CD8-positive, alpha-beta memory T cell (primary cell): ENCODE measurements around the gene SEMA4A. TPM values are rescaled to one million over a fixed set of nuclear protein-coding genes. Genes with fewer than 3 reads are reported as not detected.
"Not testable (repeated sequence)": the region's sequence is repeated elsewhere in the genome, so short reads cannot be mapped to it uniquely, and the experiment has no call there.

Source experiments
- CTCF ChIA-PET: fragments of 350-600 bp; sonication (Branson Sonifier 250); formaldehyde crosslinking; loops from one replicate; lab custom pipeline; 2021; ENCODE audit warnings: antibody characterized with exemption; lab: Charles Lee
- POLR2A ChIA-PET: fragments of 350-600 bp; sonication (Branson Sonifier 250); formaldehyde crosslinking; loops from one replicate; lab custom pipeline; 2021; ENCODE audit warnings: antibody characterized with exemption; lab: Charles Lee
- DNase-seq, 5 donors: peaks; one replicate each; pipeline versions ENCODE4 v3.0.0 to v3.0.0-alpha.2; 2020 to 2022; ENCODE audit warnings: mixed read lengths in 1 of 5
- H3K27ac ChIP-seq: one replicate; pipeline ENCODE4 v1.7.0; 2013; ENCODE audit warnings: low read depth, mild to moderate bottlenecking, low read length, moderate library complexity
- H3K27me3 ChIP-seq: 2 replicates; pipeline ENCODE4 v1.7.0; 2013; ENCODE audit warnings: low read length, mild to moderate bottlenecking; ENCODE audit not compliant: insufficient read depth, poor library complexity, severe bottlenecking
- H3K36me3 ChIP-seq: 2 replicates; pipeline ENCODE4 v1.7.0; 2013; ENCODE audit warnings: mild to moderate bottlenecking, low read length, moderate library complexity; ENCODE audit not compliant: insufficient read depth
- H3K4me1 ChIP-seq: 2 replicates; pipeline ENCODE4 v1.7.0; 2013; ENCODE audit warnings: mild to moderate bottlenecking, low read length, moderate library complexity; ENCODE audit not compliant: insufficient read depth
- H3K4me3 ChIP-seq: 2 replicates; pipeline ENCODE4 v1.7.0; 2013; ENCODE audit warnings: mild to moderate bottlenecking, low read length
- H3K9me3 ChIP-seq: 2 replicates; pipeline ENCODE4 v1.7.0; 2013; ENCODE audit warnings: mild to moderate bottlenecking, low read length
- H3K27ac Mint-ChIP-seq, 8 donors: one replicate each; pipeline ENCODE4 v1.8.0; 2020 to 2021; ENCODE audit warnings: mixed read lengths in 8 of 8, mild to moderate bottlenecking in 6 of 8, inconsistent platforms in 3 of 8, moderate library complexity in 3 of 8
- H3K27me3 Mint-ChIP-seq, 2 donors: one replicate each; pipeline ENCODE4 v1.8.0; 2020 to 2021; ENCODE audit warnings: mixed read lengths in 2 of 2, mild to moderate bottlenecking in 1 of 2, moderate library complexity in 1 of 2
- H3K36me3 Mint-ChIP-seq, 3 donors: one replicate each; pipeline ENCODE4 v1.8.0; 2020 to 2021; ENCODE audit warnings: mixed read lengths in 3 of 3, inconsistent platforms in 1 of 3, mild to moderate bottlenecking in 1 of 3
- H3K4me1 Mint-ChIP-seq, 3 donors: one replicate each; pipeline ENCODE4 v1.8.0; 2020 to 2021; ENCODE audit warnings: mixed read lengths in 3 of 3, inconsistent platforms in 1 of 3, mild to moderate bottlenecking in 1 of 3
- H3K4me3 Mint-ChIP-seq, 7 donors: one replicate each; pipeline ENCODE4 v1.8.0; 2020 to 2021; ENCODE audit warnings: mixed read lengths in 7 of 7, mild to moderate bottlenecking in 6 of 7, moderate library complexity in 4 of 7, inconsistent platforms in 2 of 7
- H3K9me3 Mint-ChIP-seq, 5 donors: one replicate each; pipeline ENCODE4 v1.8.0; 2020 to 2022; ENCODE audit warnings: mixed read lengths in 5 of 5, mild to moderate bottlenecking in 3 of 5, moderate library complexity in 2 of 5, inconsistent platforms in 1 of 5
- polyA plus RNA-seq: library from polyadenylated mRNA; unstranded; fragments of 300-500 nt; fragmentation: Illumina TruSeq; gene quantifications from one replicate; pipeline ENCODE4 v1.2.3, GENCODE V29; 2021
- total RNA-seq, 2 experiments: library from RNA; stranded (reverse); gene quantifications; one replicate each; pipeline ENCODE4 v1.2.3, GENCODE V29; 2021

Gene SEMA4A
- total and polyA plus RNA-seq, 3 experiments from 2014 or later = 10.7 to 23.0 (median 21.6) TPM

GRCh38 chr1:156167536-156167935 lies 14.2 kb downstream of the SEMA4A start:
- POLR2A ChIA-PET = no interaction called here
- peak overlapping the region in 1 of 8 donors; percentile 77 for H3K27ac Mint-ChIP-seq
- Histone ChIP-seq H3K4me1 (no peaks in the 10 kb centered on the region), H3K36me3 (no peaks in the 10 kb centered on the region), H3K4me3 (no peak overlapping the region), H3K27ac (no peak overlapping the region), H3K9me3 (no peaks in the 10 kb centered on the region), H3K27me3 (no peaks in the 10 kb centered on the region)
- no peak overlapping the region for H3K4me3 Mint-ChIP-seq
- H3K4me1 Mint-ChIP-seq = no peaks in the 10 kb centered on the region
- no peak for DNase-seq
- peaks cover 0 to 8% (median 3%) of the 10 kb centered on the region in 3 donors for H3K36me3 Mint-ChIP-seq
- H3K9me3 Mint-ChIP-seq = no peaks in the 10 kb centered on the region
- no peaks in the 10 kb centered on the region for H3K27me3 Mint-ChIP-seq
- CTCF ChIA-PET = interaction anchor here (1.2 kb wide), 2 partner anchors 11 to 218 kb away, joined by 3 read pairs; no protein-coding TSS in a partner anchor

- Mint-ChIP-seq H3K27me3 (peaks cover 7 to 12% of the 10 kb centered on the region in 2 donors), H3K27ac (peak overlapping the region in 1 of 8 donors; percentile 83), H3K36me3 (peaks cover 0 to 6% (median 3%) of the 10 kb centered on the region in 3 donors), H3K9me3 (no peaks in the 10 kb centered on the region), H3K4me1 (peaks cover 0 to under 1% (median under 1%) of the 10 kb centered on the region in 3 donors), H3K4me3 (no peak overlapping the region)
- H3K27ac ChIP-seq = no peak overlapping the region
- peaks cover 3% of the 10 kb centered on the region for H3K4me1 ChIP-seq
- CTCF ChIA-PET = interaction anchor here (0.6 to 0.9 kb wide), 3 partner anchors 21 to 52 kb away, joined by 3 to 4 read pairs (median 3); partner anchors contain the start of gene SLC25A44
- H3K27me3 ChIP-seq = no peaks in the 10 kb centered on the region
- no peak overlapping the region for H3K4me3 ChIP-seq
- H3K9me3 ChIP-seq = no peaks in the 10 kb centered on the region
- no peaks in the 10 kb centered on the region for H3K36me3 ChIP-seq
- DNase-seq = no peak
- POLR2A ChIA-PET = no interaction called here
Observed at GRCh38 chr1:156172696-156173470, 19.5 kb downstream of the SEMA4A start.

- Histone ChIP-seq H3K9me3 (no peaks in the 10 kb centered on the region), H3K27ac (no peak overlapping the region), H3K4me1 (peaks cover 10% of the 10 kb centered on the region), H3K27me3 (no peaks in the 10 kb centered on the region), H3K36me3 (no peaks in the 10 kb centered on the region), H3K4me3 (no peak overlapping the region)
- H3K36me3 Mint-ChIP-seq = peaks cover 0 to 5% (median 3%) of the 10 kb centered on the region in 3 donors
- H3K27me3 Mint-ChIP-seq = peaks cover 7 to 16% of the 10 kb centered on the region in 2 donors
- CTCF ChIA-PET = interaction anchor here (1.2 kb wide), 1 partner anchor 48 kb away, joined by 4 read pairs; no protein-coding TSS in a partner anchor
- H3K4me1 Mint-ChIP-seq = peaks cover 7 to 8% (median 7%) of the 10 kb centered on the region in 3 donors
- H3K27ac Mint-ChIP-seq = peak overlapping the region in 1 of 8 donors; percentile 79
- no peaks in the 10 kb centered on the region for H3K9me3 Mint-ChIP-seq
- POLR2A ChIA-PET = no interaction called here
- no peak for DNase-seq
- no peak overlapping the region for H3K4me3 Mint-ChIP-seq
Observed at GRCh38 chr1:156176610-156177210, 23.3 kb downstream of the SEMA4A start.

GRCh38 chr1:156177919-156178654 lies 24.7 kb downstream of the SEMA4A start:
- ChIA-PET POLR2A (no interaction called here), CTCF (interaction anchor here (1.2 kb wide), 1 partner anchor 49 kb away, joined by 4 read pairs; no protein-coding TSS in a partner anchor)
- no peak overlapping the region for H3K27ac ChIP-seq
- peak in 1 of 5 donors; percentile 59 for DNase-seq
- H3K27ac Mint-ChIP-seq = peak overlapping the region in 4 of 8 donors; percentile 3 to 85 (median 44)
- H3K27me3 ChIP-seq = no peaks in the 10 kb centered on the region
- no peak overlapping the region for H3K4me3 ChIP-seq
- H3K4me1 Mint-ChIP-seq = peaks cover 7 to 8% (median 7%) of the 10 kb centered on the region in 3 donors
- no peaks in the 10 kb centered on the region for H3K9me3 ChIP-seq
- H3K36me3 Mint-ChIP-seq = peaks cover 0 to 5% (median 3%) of the 10 kb centered on the region in 3 donors
- no peak overlapping the region for H3K4me3 Mint-ChIP-seq
- H3K9me3 Mint-ChIP-seq = no peaks in the 10 kb centered on the region
- peaks cover 10% of the 10 kb centered on the region for H3K4me1 ChIP-seq
- no peaks in the 10 kb centered on the region for H3K36me3 ChIP-seq
- H3K27me3 Mint-ChIP-seq = peaks cover 5 to 16% of the 10 kb centered on the region in 2 donors

GRCh38 chr1:156180471-156180870 lies 27.1 kb downstream of the SEMA4A start:
- no peak for DNase-seq
- Histone ChIP-seq H3K27ac (no peak overlapping the region), H3K4me1 (peaks cover 10% of the 10 kb centered on the region), H3K36me3 (no peaks in the 10 kb centered on the region), H3K27me3 (no peaks in the 10 kb centered on the region), H3K9me3 (no peaks in the 10 kb centered on the region), H3K4me3 (no peak overlapping the region)
- Mint-ChIP-seq H3K27me3 (peaks cover 2 to 6% of the 10 kb centered on the region in 2 donors), H3K9me3 (no peaks in the 10 kb centered on the region), H3K27ac (no peak overlapping the region), H3K36me3 (peaks cover 0 to 2% (median 2%) of the 10 kb centered on the region in 3 donors), H3K4me3 (no peak overlapping the region), H3K4me1 (peaks cover 7 to 8% (median 7%) of the 10 kb centered on the region in 3 donors)
- ChIA-PET POLR2A (no interaction called here), CTCF (no interaction called here)

- H3K27ac ChIP-seq, H3K27me3 Mint-ChIP-seq, H3K27me3 ChIP-seq, H3K36me3 Mint-ChIP-seq, H3K4me1 Mint-ChIP-seq, DNase-seq, H3K9me3 ChIP-seq, POLR2A ChIA-PET, CTCF ChIA-PET, H3K9me3 Mint-ChIP-seq, H3K36me3 ChIP-seq, H3K4me3 ChIP-seq, H3K27ac Mint-ChIP-seq, H3K4me3 Mint-ChIP-seq: not testable (repeated sequence)
- peaks cover 10% of the 10 kb centered on the region for H3K4me1 ChIP-seq
Observed at GRCh38 chr1:156181391-156181924, 28.1 kb downstream of the SEMA4A start.

GRCh38 chr1:156182010-156182779 lies 28.8 kb downstream of the SEMA4A start:
- H3K27ac Mint-ChIP-seq, H3K4me1 Mint-ChIP-seq, CTCF ChIA-PET, POLR2A ChIA-PET, H3K27me3 ChIP-seq, H3K4me3 ChIP-seq, H3K36me3 Mint-ChIP-seq, DNase-seq, H3K27me3 Mint-ChIP-seq, H3K36me3 ChIP-seq, H3K27ac ChIP-seq, H3K9me3 ChIP-seq, H3K9me3 Mint-ChIP-seq: not testable (repeated sequence)
- H3K4me3 Mint-ChIP-seq = peak overlapping the region in 1 of 7 donors; percentile 36
- H3K4me1 ChIP-seq = peaks cover 10% of the 10 kb centered on the region
